Smooth muscle cell (in vitro differentiated cells): ENCODE data around the gene PPP4R4. TPM values are rescaled to one million over a fixed set of nuclear protein-coding genes. Genes with fewer than 3 reads are reported as not detected.

ENCODE experiments used
- DNase-seq: peaks from one replicate; lab custom pipeline; 2025; ENCODE audit not compliant: unreplicated experiment; lab: John Stamatoyannopoulos, UW
- H2AFZ ChIP-seq: fragments of 200-600 bp; sonication (generic); 2 replicates; pipeline ENCODE4 v1.6.0; 2016; ENCODE audit warnings: antibody characterized with exemption, low read depth, mild to moderate bottlenecking
- H3F3A ChIP-seq: fragments of 200-600 bp; sonication (generic); 2 replicates; pipeline ENCODE4 v1.6.0; 2017; ENCODE audit warnings: antibody characterized with exemption, low read depth
- H3K27ac ChIP-seq: fragments of 200-600 bp; sonication (generic); 2 replicates; pipeline ENCODE4 v1.5.1; 2016; ENCODE audit warnings: low read depth, mild to moderate bottlenecking
- H3K27me3 ChIP-seq: fragments of 200-600 bp; sonication (generic); 2 replicates; pipeline ENCODE4 v1.6.1; 2016; ENCODE audit warnings: low read depth, mild to moderate bottlenecking
- H3K36me3 ChIP-seq: fragments of 200-600 bp; sonication (generic); 2 replicates; pipeline ENCODE4 v1.5.1; 2016; ENCODE audit warnings: low read depth
- H3K4me1 ChIP-seq: fragments of 200-600 bp; sonication (generic); 2 replicates; pipeline ENCODE4 v1.5.1; 2016; ENCODE audit warnings: low read depth
- H3K4me2 ChIP-seq: fragments of 200-600 bp; sonication (generic); 2 replicates; pipeline ENCODE4 v1.6.0; 2016; ENCODE audit warnings: mild to moderate bottlenecking
- H3K4me3 ChIP-seq: fragments of 200-600 bp; sonication (generic); 2 replicates; pipeline ENCODE4 v1.5.1; 2016; ENCODE audit warnings: mild to moderate bottlenecking
- H3K79me2 ChIP-seq: fragments of 200-600 bp; sonication (generic); 2 replicates; pipeline ENCODE4 v1.6.0; 2016; ENCODE audit warnings: low read depth, mild to moderate bottlenecking
- H3K9ac ChIP-seq: fragments of 200-600 bp; sonication (generic); 2 replicates; pipeline ENCODE4 v1.6.0; 2016; ENCODE audit warnings: low read depth
- H3K9me3 ChIP-seq: fragments of 200-600 bp; sonication (generic); replicated peaks from 2 replicates; pipeline ENCODE4 v1.5.1; 2016; ENCODE audit warnings: low read depth
- H4K20me1 ChIP-seq: fragments of 200-600 bp; sonication (generic); 2 replicates; pipeline ENCODE4 v1.6.0; 2016; ENCODE audit warnings: low read depth
- WGBS: methylation state at CpG from one replicate; pipeline ENCODE4 v1.1.7; 2016; ENCODE audit warnings: low lambda C conversion rate; 5-methylcytosine and 5-hydroxymethylcytosine counted together
- polyA plus RNA-seq: library from polyadenylated mRNA; unstranded; fragments of >200 nt; fragmentation: Nextera tagmentation; extraction: Ambion mirVana; gene quantifications from 2 replicates; pipeline ENCODE4 v1.2.1, GENCODE V29; 2016
- total RNA-seq: library from RNA; depleted of rRNA; stranded (reverse); fragments of >200 nt; gene quantifications from 2 replicates; pipeline ENCODE4 v1.2.3, GENCODE V29; 2014
- TF ChIP-seq, protein P1 (sequence below): fragments of 200-600 bp; sonication (generic); IDR thresholded peaks from 2 replicates; pipeline ENCODE4 v1.5.1; 2017; ENCODE audit warnings: borderline replicate concordance, mild to moderate bottlenecking, antibody characterized with exemption; ENCODE audit not compliant: insufficient read depth, poor library complexity, severe bottlenecking

The PPP4R4 gene
- total and polyA plus RNA-seq, 2 experiments from 2014 or later, result 0.27 TPM

GRCh38 chr14:94307410-94307992, 133.4 kb downstream of the PPP4R4 start:
- no peaks in the 10 kb centered on the region for H3K79me2 ChIP-seq
- TF ChIP-seq, protein P1, sequence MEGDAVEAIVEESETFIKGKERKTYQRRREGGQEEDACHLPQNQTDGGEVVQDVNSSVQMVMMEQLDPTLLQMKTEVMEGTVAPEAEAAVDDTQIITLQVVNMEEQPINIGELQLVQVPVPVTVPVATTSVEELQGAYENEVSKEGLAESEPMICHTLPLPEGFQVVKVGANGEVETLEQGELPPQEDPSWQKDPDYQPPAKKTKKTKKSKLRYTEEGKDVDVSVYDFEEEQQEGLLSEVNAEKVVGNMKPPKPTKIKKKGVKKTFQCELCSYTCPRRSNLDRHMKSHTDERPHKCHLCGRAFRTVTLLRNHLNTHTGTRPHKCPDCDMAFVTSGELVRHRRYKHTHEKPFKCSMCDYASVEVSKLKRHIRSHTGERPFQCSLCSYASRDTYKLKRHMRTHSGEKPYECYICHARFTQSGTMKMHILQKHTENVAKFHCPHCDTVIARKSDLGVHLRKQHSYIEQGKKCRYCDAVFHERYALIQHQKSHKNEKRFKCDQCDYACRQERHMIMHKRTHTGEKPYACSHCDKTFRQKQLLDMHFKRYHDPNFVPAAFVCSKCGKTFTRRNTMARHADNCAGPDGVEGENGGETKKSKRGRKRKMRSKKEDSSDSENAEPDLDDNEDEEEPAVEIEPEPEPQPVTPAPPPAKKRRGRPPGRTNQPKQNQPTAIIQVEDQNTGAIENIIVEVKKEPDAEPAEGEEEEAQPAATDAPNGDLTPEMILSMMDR, result peak; percentile 15
- no peaks in the 10 kb centered on the region for H4K20me1 ChIP-seq
- no peaks in the 10 kb centered on the region for H3K4me1 ChIP-seq
- H3K9ac ChIP-seq, result no peak overlapping the region
- DNase-seq, result no peak
- no peaks in the 10 kb centered on the region for H3K27me3 ChIP-seq
- H3K4me3 ChIP-seq, result no peak overlapping the region
- no peaks in the 10 kb centered on the region for H3F3A ChIP-seq
- H3K9me3 ChIP-seq, result no peaks in the 10 kb centered on the region
- no peaks in the 10 kb centered on the region for H3K36me3 ChIP-seq
- H3K27ac ChIP-seq, result no peak overlapping the region
- H3K4me2 ChIP-seq, result no peak overlapping the region
- no peak overlapping the region for H2AFZ ChIP-seq
- whole genome bisulfite sequencing, result 47% methylated on average over 5 of the region's 5 CpGs

- Histone ChIP-seq H3K9me3 (no peaks in the 10 kb centered on the region), H2AFZ (no peak overlapping the region), H3K36me3 (no peaks in the 10 kb centered on the region), H3K27ac (no peak overlapping the region), H3K9ac (no peak overlapping the region), H3F3A (no peaks in the 10 kb centered on the region), H3K4me1 (no peaks in the 10 kb centered on the region), H4K20me1 (no peaks in the 10 kb centered on the region), H3K4me2 (no peak overlapping the region), H3K4me3 (no peak overlapping the region), H3K27me3 (no peaks in the 10 kb centered on the region), H3K79me2 (no peaks in the 10 kb centered on the region)
- no peak for DNase-seq
- 88% methylated on average over 10 of the region's 10 CpGs for WGBS
- TF ChIP-seq, protein P1, result no peak
Observed at GRCh38 chr14:94309721-94310120, 135.6 kb downstream of the PPP4R4 start.

DNA sequence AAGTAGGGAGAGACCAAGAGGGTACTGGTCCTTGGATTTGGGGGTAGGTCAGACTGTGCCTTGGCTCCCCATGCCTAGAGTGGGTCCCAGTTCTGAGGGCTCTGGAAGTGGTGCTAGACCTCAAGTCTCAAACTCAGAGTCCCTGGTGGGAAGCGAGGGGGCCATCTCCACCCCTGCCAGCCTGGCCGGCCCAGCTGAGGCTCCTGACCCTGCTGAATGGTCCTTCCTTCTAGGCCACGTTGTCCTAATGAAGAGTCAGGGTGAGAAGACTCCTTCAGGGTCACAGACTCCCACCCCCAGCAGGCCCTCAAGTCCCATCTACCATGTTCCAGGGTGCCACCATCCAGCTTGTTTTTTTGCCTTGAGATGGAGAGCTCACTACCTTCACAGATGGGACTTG, 136.1 kb downstream of the PPP4R4 start:
- Histone ChIP-seq H4K20me1 (no peaks in the 10 kb centered on the region), H3F3A (no peaks in the 10 kb centered on the region), H3K4me3 (no peak overlapping the region), H3K79me2 (no peaks in the 10 kb centered on the region), H3K36me3 (no peaks in the 10 kb centered on the region), H3K4me1 (no peaks in the 10 kb centered on the region), H3K27me3 (no peaks in the 10 kb centered on the region), H3K9ac (no peak overlapping the region), H2AFZ (no peak overlapping the region), H3K9me3 (no peaks in the 10 kb centered on the region), H3K27ac (no peak overlapping the region), H3K4me2 (no peak overlapping the region)
- no peak for DNase-seq
- WGBS, result 87% methylated on average over 3 of the region's 3 CpGs
- TF ChIP-seq, protein P1, result no peak
